Upper lobe of left lung (tissue), 6 donors: Measurements from ENCODE around the gene RGS14. TPM values are rescaled to one million over a fixed set of nuclear protein-coding genes. Genes with fewer than 3 reads are reported as not detected.

ENCODE experiments used
- ATAC-seq, 2 donors: fragments of 200-7000 bp; cut with Tn5 transposase; one replicate each; pipeline ENCODE4 v1.9.1; 2022; ENCODE audit warnings: mild to moderate bottlenecking in 2 of 2, moderate library complexity in 2 of 2; ENCODE audit not compliant: low FRiP score in 2 of 2
- DNase-seq, 2 donors: peaks; one replicate each; pipeline ENCODE4 v3.0.0-alpha.2; 2019 to 2020
- H3K27ac ChIP-seq, 4 donors: fragments of 200-600 bp; sonication (generic); one replicate each; pipeline ENCODE4 v1.5.1; 2016 to 2019
- H3K27me3 ChIP-seq, 4 donors: fragments of 200-600 bp; sonication (generic); one replicate each; pipeline ENCODE4 v1.5.1; 2017 to 2019
- H3K36me3 ChIP-seq, 4 donors: fragments of 200-600 bp; sonication (generic); one replicate each; pipeline ENCODE4 v1.5.1; 2016 to 2019
- H3K4me1 ChIP-seq, 4 donors: fragments of 200-600 bp; sonication (generic); one replicate each; pipeline ENCODE4 v1.5.1; 2018 to 2019
- H3K4me3 ChIP-seq, 4 donors: fragments of 200-600 bp; sonication (generic); one replicate each; pipeline ENCODE4 v1.5.1; 2017 to 2019; ENCODE audit warnings: mild to moderate bottlenecking in 2 of 4, moderate library complexity in 1 of 4
- H3K9me3 ChIP-seq, 4 donors: fragments of 200-600 bp; sonication (generic); one replicate each; pipeline ENCODE4 v1.5.1; 2018 to 2019
- CTCF ChIP-seq, 6 experiments: fragments of 450-650 bp in 4 of 6; fragments of 200-600 bp in 2 of 6; sonication (generic) in 2 of 6; IDR thresholded peaks; one replicate each; pipeline ENCODE4 v1.5.1; 2016 to 2019; ENCODE audit warnings: antibody characterized with exemption in 6 of 6
- EP300 ChIP-seq, 4 donors: sonication (generic); formaldehyde crosslinking; IDR thresholded peaks; one replicate each; pipeline ENCODE4 v1.5.1; 2017; ENCODE audit warnings: antibody characterized with exemption in 4 of 4, control low read depth in 2 of 4
- POLR2A ChIP-seq, 4 donors: fragments of 450-650 bp; IDR thresholded peaks; one replicate each; pipeline ENCODE4 v1.5.1; 2016 to 2017; ENCODE audit warnings: antibody characterized with exemption in 4 of 4, mild to moderate bottlenecking in 2 of 4
- POLR2AphosphoS5 ChIP-seq, 2 donors: sonication (generic); formaldehyde crosslinking; IDR thresholded peaks; one replicate each; pipeline ENCODE4 v1.5.1; 2017; ENCODE audit warnings: antibody characterized with exemption in 2 of 2
- WGBS, 2 donors: methylation state at CpG; one replicate each; pipeline ENCODE4 v1.1.5; 2017 to 2018; 5-methylcytosine and 5-hydroxymethylcytosine counted together
- total RNA-seq, 6 donors: library from RNA; depleted of rRNA in 4 of 6; stranded (reverse); fragments of >200 nt in 4 of 6; gene quantifications; one replicate each; pipeline versions ENCODE4 v1.1.0 to v1.2.1, GENCODE V29; 2016 to 2021
- donor health status: DM: no; HTN: no; CAD: no; lungs with moderate emphysema.
- donor health status: DM: no; HTN: yes; CAD: no; lungs with severe emphysema.

The RGS14 gene
- total RNA-seq, 6 donors from 2014 or later: 11.9 to 39.1 (median 26.6) TPM

GRCh38 chr5:177319913-177320588, 37.7 kb upstream of the RGS14 start:
- H3K27ac ChIP-seq: no peak overlapping the region
- no peak for TF ChIP-seq EP300 (IDR thresholded peaks at IDR 0.05)
- TF ChIP-seq CTCF (IDR thresholded peaks at IDR 0.05): no peak
- no peak for TF ChIP-seq POLR2A (IDR thresholded peaks at IDR 0.05)
- TF ChIP-seq POLR2AphosphoS5 (IDR thresholded peaks at IDR 0.05): no peak
- no peak overlapping the region for H3K4me3 ChIP-seq
- peaks cover 0 to 11% (median 0%) of the 10 kb centered on the region in 4 donors for H3K36me3 ChIP-seq
- H3K4me1 ChIP-seq: peaks cover 0 to 4% (median 0%) of the 10 kb centered on the region in 4 donors
- no peaks in the 10 kb centered on the region for H3K27me3 ChIP-seq
- WGBS, 2 donors: 83 to 94% methylated on average over 6 to 14 of the region's 14 CpGs
- no peaks in the 10 kb centered on the region for H3K9me3 ChIP-seq
- no peak for DNase-seq
- peak in 1 of 2 donors; percentile 27 for ATAC-seq

- H3K9me3 ChIP-seq: no peaks in the 10 kb centered on the region
- H3K27ac ChIP-seq: no peak overlapping the region
- DNase-seq (peak in 1 of 2 donors; percentile 50), ATAC-seq (peak; percentile 50 to 55)
- peaks cover 0 to 4% (median 0%) of the 10 kb centered on the region in 4 donors for H3K4me1 ChIP-seq
- H3K36me3 ChIP-seq: peaks cover 0 to 11% (median 0%) of the 10 kb centered on the region in 4 donors
- no peak for TF ChIP-seq POLR2AphosphoS5 (IDR thresholded peaks at IDR 0.05)
- TF ChIP-seq POLR2A (IDR thresholded peaks at IDR 0.05): no peak
- TF ChIP-seq EP300 (IDR thresholded peaks at IDR 0.05): no peak
- TF ChIP-seq CTCF (IDR thresholded peaks at IDR 0.05): no peak
- H3K4me3 ChIP-seq: no peak overlapping the region
- no peaks in the 10 kb centered on the region for H3K27me3 ChIP-seq
- WGBS, 2 donors: 82 to 86% methylated on average over 7 of the region's 7 CpGs
These were observed 36.8 kb upstream of the RGS14 start for GRCh38 chr5:177320879-177321278.

GRCh38 chr5:177325868-177326381, 31.8 kb upstream of the RGS14 start:
- Histone ChIP-seq H3K27me3 (no peaks in the 10 kb centered on the region), H3K27ac (no peak overlapping the region), H3K4me3 (no peak overlapping the region), H3K4me1 (peaks cover 0 to 7% (median 2%) of the 10 kb centered on the region in 4 donors), H3K9me3 (no peaks in the 10 kb centered on the region), H3K36me3 (peaks cover 0 to 22% (median 12%) of the 10 kb centered on the region in 4 donors)
- DNase-seq: no peak
- 77% methylated on average over 1 of the region's 1 CpG; no CpG with 5 or more reads in 1 of the 2 donors for WGBS, 2 donors
- no peak for TF ChIP-seq POLR2A (IDR thresholded peaks at IDR 0.05)
- no peak for TF ChIP-seq CTCF (IDR thresholded peaks at IDR 0.05)
- TF ChIP-seq POLR2AphosphoS5 (IDR thresholded peaks at IDR 0.05): no peak
- no peak for TF ChIP-seq EP300 (IDR thresholded peaks at IDR 0.05)
- ATAC-seq: no peak

GRCh38 chr5:177327539-177328522, 29.9 kb upstream of the RGS14 start:
- Histone ChIP-seq H3K4me3 (no peak overlapping the region), H3K27ac (peak overlapping the region in 3 of 4 donors; percentile 36 to 55 (median 53)), H3K27me3 (no peaks in the 10 kb centered on the region), H3K9me3 (no peaks in the 10 kb centered on the region), H3K4me1 (peaks cover 0 to 7% (median 2%) of the 10 kb centered on the region in 4 donors), H3K36me3 (peaks cover 3 to 41% (median 27%) of the 10 kb centered on the region in 4 donors)
- ATAC-seq: peak in 1 of 2 donors; percentile 91
- 71 to 85% methylated on average over 28 of the region's 28 CpGs for WGBS, 2 donors
- peak in 1 of 2 donors; percentile 73 for DNase-seq
- no peak for TF ChIP-seq EP300 (IDR thresholded peaks at IDR 0.05)
- no peak for TF ChIP-seq POLR2A (IDR thresholded peaks at IDR 0.05)
- no peak for TF ChIP-seq CTCF (IDR thresholded peaks at IDR 0.05)
- TF ChIP-seq POLR2AphosphoS5 (IDR thresholded peaks at IDR 0.05): no peak
